Activated naive CD8-positive, alpha-beta T cell treated with anti-CD3 and anti-CD28 coated beads, Interleukin-2, amount 50 U/mL, for 24 hours (primary cell): ENCODE measurements around the gene SETD3.

Source experiments
- ATAC-seq: fragments of 150-1000 bp; cut with Tn5 transposase; one replicate; pipeline ENCODE4 v1.10.0; 2021
- DNase-seq: peaks from one replicate; pipeline ENCODE4 v3.0.0; 2021
- H3K27ac Mint-ChIP-seq: one replicate; pipeline ENCODE4 v1.8.0; 2021; ENCODE audit warnings: mild to moderate bottlenecking, mixed read lengths
- H3K27me3 Mint-ChIP-seq: one replicate; pipeline ENCODE4 v1.8.0; 2021; ENCODE audit warnings: mixed read lengths
- H3K36me3 Mint-ChIP-seq: one replicate; pipeline ENCODE4 v1.8.0; 2021; ENCODE audit warnings: low read depth, mixed read lengths
- H3K4me1 Mint-ChIP-seq: one replicate; pipeline ENCODE4 v1.8.0; 2021; ENCODE audit warnings: mixed read lengths
- H3K4me3 Mint-ChIP-seq: one replicate; pipeline ENCODE4 v1.8.0; 2021; ENCODE audit warnings: mild to moderate bottlenecking, moderate library complexity, mixed read lengths
- H3K9me3 Mint-ChIP-seq: one replicate; pipeline ENCODE4 v1.8.0; 2021; ENCODE audit warnings: mixed read lengths

SETD3 gene

DNA sequence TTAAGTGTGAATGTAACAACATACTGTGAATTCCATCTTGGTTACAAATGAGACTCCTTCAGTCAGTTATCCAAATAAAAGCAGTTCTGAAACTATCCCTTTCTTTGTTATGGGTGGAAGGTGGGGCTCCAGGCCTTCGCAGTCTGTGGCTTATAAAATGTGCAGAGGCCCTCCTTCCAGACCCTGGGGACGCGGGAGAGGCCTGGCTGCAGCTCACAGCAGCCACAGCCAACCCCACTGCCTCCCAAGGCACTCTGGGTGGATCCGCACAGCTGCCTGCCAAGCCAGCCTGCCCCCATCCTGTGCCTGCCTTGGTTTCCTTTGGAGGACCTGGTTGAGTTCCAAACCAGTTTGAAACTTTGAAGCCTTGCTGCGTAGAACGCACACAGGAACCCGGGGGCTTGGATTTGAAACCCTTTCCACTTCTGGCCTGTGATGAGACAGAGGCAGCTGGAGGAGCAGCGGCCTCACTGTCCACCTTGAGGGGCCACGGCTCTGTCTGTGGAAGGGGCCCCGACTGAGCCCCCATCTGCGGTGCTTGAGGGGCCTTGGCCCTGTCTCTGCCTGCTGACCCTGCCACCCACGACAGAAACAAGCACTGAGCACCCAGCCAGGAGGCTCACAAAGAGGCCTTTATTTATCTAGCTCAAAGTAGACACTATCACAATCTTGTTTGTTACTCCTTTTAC, 30.9 kb upstream of the SETD3 start:
- ATAC-seq (no peak), DNase-seq (no peak)
- H3K4me3 Mint-ChIP-seq = no peak overlapping the region
- H3K36me3 Mint-ChIP-seq = peaks cover 19% of the 10 kb centered on the region
- H3K27me3 Mint-ChIP-seq = no peaks in the 10 kb centered on the region
- no peaks in the 10 kb centered on the region for H3K9me3 Mint-ChIP-seq
- H3K4me1 Mint-ChIP-seq = no peaks in the 10 kb centered on the region
- H3K27ac Mint-ChIP-seq = no peak overlapping the region

GRCh38 chr14:99510556-99511139, 30.0 kb upstream of the SETD3 start:
- Mint-ChIP-seq H3K27me3 (no peaks in the 10 kb centered on the region), H3K9me3 (no peaks in the 10 kb centered on the region), H3K27ac (no peak overlapping the region), H3K4me1 (no peaks in the 10 kb centered on the region), H3K4me3 (no peak overlapping the region), H3K36me3 (peaks cover 24% of the 10 kb centered on the region)
- ATAC-seq (no peak), DNase-seq (no peak)

- H3K36me3 Mint-ChIP-seq = peaks cover 27% of the 10 kb centered on the region
- no peak for ATAC-seq
These were observed 29.4 kb upstream of the SETD3 start for GRCh38 chr14:99509871-99510555.

DNA sequence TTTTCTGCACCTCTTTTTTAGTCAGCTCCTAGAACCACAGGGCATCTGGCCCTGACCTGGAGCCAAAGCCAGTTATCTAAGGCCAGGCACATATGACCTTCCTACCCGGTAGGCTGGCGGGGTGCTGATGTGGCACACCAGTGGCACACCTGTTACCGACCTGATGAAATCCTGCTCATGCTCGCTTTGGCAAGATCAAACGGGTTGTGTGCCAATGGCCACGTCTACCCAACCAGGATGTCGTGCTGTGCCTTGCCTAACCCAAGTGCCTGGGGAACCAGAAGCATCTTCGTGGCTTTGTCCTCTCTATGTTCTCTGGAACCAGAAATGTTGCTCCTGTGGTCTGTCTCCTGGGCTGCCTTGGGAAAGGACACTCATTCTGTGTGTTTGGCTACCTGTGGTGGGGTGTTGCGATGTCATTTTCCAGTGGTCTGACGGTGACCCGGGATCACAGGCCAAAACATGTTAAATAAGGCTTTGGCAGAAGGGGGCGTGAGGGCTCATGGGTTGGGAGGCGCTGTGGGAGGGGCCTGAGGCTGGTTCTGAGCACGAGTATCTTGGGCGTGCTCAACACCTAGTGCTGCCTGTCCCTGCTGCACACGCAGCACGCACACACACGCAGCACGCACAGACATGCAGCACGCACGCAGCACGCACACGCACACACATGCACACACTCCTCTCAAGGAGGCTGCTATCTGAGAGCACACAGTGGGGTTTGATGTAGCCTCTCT, 28.4 kb upstream of the SETD3 start:
- Mint-ChIP-seq H3K4me1 (no peaks in the 10 kb centered on the region), H3K9me3 (no peaks in the 10 kb centered on the region), H3K4me3 (no peak overlapping the region), H3K27ac (no peak overlapping the region), H3K27me3 (no peaks in the 10 kb centered on the region), H3K36me3 (peaks cover 34% of the 10 kb centered on the region)
- no peak for ATAC-seq
- DNase-seq = no peak

More at GRCh38 chr14:99509871-99510555, 29.4 kb upstream of the SETD3 start:
- no peaks in the 10 kb centered on the region for H3K4me1 Mint-ChIP-seq
- H3K4me3 Mint-ChIP-seq = no peak overlapping the region
- no peaks in the 10 kb centered on the region for H3K27me3 Mint-ChIP-seq
- DNase-seq = no peak
- no peaks in the 10 kb centered on the region for H3K9me3 Mint-ChIP-seq
- no peak overlapping the region for H3K27ac Mint-ChIP-seq

GRCh38 chr14:99507860-99508640, 27.4 kb upstream of the SETD3 start:
- no peak overlapping the region for H3K4me3 Mint-ChIP-seq
- no peaks in the 10 kb centered on the region for H3K9me3 Mint-ChIP-seq
- DNase-seq (no peak), ATAC-seq (no peak)
- H3K27ac Mint-ChIP-seq = peak overlapping the region; percentile 48
- H3K4me1 Mint-ChIP-seq = no peaks in the 10 kb centered on the region
- no peaks in the 10 kb centered on the region for H3K27me3 Mint-ChIP-seq
- peaks cover 39% of the 10 kb centered on the region for H3K36me3 Mint-ChIP-seq

- Mint-ChIP-seq H3K36me3 (peaks cover 50% of the 10 kb centered on the region), H3K27ac (no peak overlapping the region), H3K4me3 (no peak overlapping the region), H3K27me3 (no peaks in the 10 kb centered on the region), H3K9me3 (no peaks in the 10 kb centered on the region), H3K4me1 (no peaks in the 10 kb centered on the region)
- no peak for ATAC-seq
- no peak for DNase-seq
These were observed 25.6 kb upstream of the SETD3 start for GRCh38 chr14:99506276-99506675.

DNA sequence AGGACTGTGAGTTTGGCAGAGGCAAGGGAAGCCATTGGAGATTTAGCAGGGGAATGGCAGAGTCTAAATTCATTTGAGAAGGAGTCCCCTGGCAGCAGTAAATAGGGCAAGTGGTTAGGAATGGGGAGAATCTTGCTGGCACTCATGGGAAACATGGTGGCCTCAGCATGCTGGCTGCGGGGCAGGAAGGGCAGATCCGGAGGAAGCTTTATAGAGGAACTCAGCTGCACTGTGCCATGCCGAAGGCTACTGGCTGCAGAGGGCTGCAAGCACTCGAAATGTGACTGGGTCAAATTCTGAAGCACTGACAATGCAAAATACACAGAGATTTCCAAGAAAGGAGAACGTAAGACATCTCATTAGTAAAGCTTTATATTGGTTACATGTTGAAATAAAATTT, 24.4 kb upstream of the SETD3 start:
- H3K36me3 Mint-ChIP-seq = peaks cover 55% of the 10 kb centered on the region
- ATAC-seq (no peak), DNase-seq (no peak)
- H3K4me1 Mint-ChIP-seq = no peaks in the 10 kb centered on the region
- H3K27me3 Mint-ChIP-seq = no peaks in the 10 kb centered on the region
- H3K9me3 Mint-ChIP-seq = no peaks in the 10 kb centered on the region
- peak overlapping the region; percentile 48 for H3K27ac Mint-ChIP-seq
- H3K4me3 Mint-ChIP-seq = no peak overlapping the region

DNA sequence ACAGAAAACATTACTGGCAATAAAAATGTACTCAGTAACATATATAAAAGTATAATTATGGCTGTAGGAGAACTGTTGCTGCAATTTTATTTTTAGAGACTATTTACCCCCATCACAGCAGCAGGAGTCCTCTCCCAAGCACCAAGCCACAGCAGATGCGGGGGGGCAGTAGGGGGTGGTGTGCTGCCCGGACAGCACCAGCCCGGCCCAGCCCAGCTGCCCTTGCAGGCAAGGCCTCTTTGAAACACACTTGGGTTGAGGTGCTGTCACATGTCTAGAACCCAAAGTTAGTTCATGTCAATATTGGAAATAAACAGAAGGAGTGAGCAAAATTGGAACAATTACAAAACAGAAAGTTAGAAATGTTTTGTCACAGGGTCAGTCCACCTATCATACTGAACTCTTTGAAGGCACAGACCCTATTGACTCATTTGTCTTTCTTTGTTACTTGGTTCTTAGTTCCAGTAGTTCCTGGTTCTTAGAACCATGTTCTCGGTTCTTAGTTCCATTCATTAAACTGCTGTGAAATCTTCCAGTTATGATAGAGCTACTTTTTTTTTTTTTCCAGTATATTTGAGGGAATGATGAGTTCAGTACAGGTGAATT, 23.3 kb upstream of the SETD3 start:
- H3K36me3 Mint-ChIP-seq = peaks cover 53% of the 10 kb centered on the region
- no peaks in the 10 kb centered on the region for H3K27me3 Mint-ChIP-seq
- no peak overlapping the region for H3K27ac Mint-ChIP-seq
- ATAC-seq (no peak), DNase-seq (no peak)
- no peaks in the 10 kb centered on the region for H3K9me3 Mint-ChIP-seq
- no peak overlapping the region for H3K4me3 Mint-ChIP-seq
- H3K4me1 Mint-ChIP-seq = no peaks in the 10 kb centered on the region

DNA sequence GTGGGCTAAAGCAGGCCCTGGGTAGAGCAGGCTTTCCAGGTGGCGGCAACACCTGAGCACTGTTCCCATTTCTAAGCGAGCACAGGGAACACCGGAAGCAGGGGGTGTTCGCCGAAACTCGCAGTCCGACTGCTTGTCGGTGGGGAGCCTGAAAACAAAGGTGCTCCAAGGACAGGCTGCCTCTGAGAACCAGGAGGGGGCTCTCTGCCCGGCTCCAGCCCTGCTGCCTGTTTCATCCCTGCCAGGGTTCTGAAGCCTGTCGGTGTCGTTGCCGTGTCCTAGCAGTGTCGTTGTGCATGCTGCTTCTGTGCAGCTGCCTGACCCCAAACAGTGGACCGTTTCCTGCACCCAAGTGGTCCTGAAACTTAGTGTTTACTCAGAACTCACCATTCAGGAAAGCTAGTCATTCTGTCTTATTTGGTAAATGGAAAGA, 22.3 kb upstream of the SETD3 start:
- ATAC-seq (no peak), DNase-seq (no peak)
- no peak overlapping the region for H3K27ac Mint-ChIP-seq
- H3K9me3 Mint-ChIP-seq = no peaks in the 10 kb centered on the region
- H3K4me3 Mint-ChIP-seq = no peak overlapping the region
- no peaks in the 10 kb centered on the region for H3K27me3 Mint-ChIP-seq
- peaks cover 48% of the 10 kb centered on the region for H3K36me3 Mint-ChIP-seq
- H3K4me1 Mint-ChIP-seq = no peaks in the 10 kb centered on the region

DNA sequence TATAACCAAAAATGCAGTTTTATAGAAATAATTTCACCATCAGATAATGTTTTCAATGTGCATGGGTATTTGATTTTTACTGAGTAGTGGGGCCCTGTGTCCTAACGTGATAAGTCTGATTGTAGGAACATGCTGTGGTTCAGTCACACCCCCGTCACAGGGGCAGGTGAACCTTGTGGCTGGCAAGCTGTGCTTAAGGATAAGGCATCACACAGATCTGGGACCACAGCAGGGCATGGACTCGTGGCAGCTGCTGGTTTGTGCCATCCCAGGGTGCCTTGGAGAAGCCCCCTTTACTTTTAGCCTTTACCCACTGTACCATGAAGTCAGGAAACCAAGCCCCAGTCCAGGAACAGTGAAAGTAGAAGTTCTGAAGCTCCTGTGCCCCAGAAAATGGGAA, 17.2 kb upstream of the SETD3 start:
- H3K27me3 Mint-ChIP-seq = no peaks in the 10 kb centered on the region
- no peak overlapping the region for H3K4me3 Mint-ChIP-seq
- DNase-seq = no peak
- peaks cover 48% of the 10 kb centered on the region for H3K36me3 Mint-ChIP-seq
- peaks cover 3% of the 10 kb centered on the region for H3K4me1 Mint-ChIP-seq
- H3K9me3 Mint-ChIP-seq = no peaks in the 10 kb centered on the region
- ATAC-seq = no peak
- H3K27ac Mint-ChIP-seq = no peak overlapping the region

GRCh38 chr14:99497341-99497740, 16.7 kb upstream of the SETD3 start:
- Mint-ChIP-seq H3K9me3 (no peaks in the 10 kb centered on the region), H3K27me3 (no peaks in the 10 kb centered on the region), H3K36me3 (peaks cover 48% of the 10 kb centered on the region), H3K4me1 (peaks cover 3% of the 10 kb centered on the region), H3K4me3 (no peak overlapping the region), H3K27ac (no peak overlapping the region)
- no peak for DNase-seq
- no peak for ATAC-seq

GRCh38 chr14:99484106-99484505, 3.4 kb upstream of the SETD3 start:
- no peak overlapping the region for H3K4me3 Mint-ChIP-seq
- no peak overlapping the region for H3K27ac Mint-ChIP-seq
- ATAC-seq (no peak), DNase-seq (no peak)
- H3K9me3 Mint-ChIP-seq = no peaks in the 10 kb centered on the region
- H3K4me1 Mint-ChIP-seq = peaks cover 57% of the 10 kb centered on the region
- H3K36me3 Mint-ChIP-seq = no peaks in the 10 kb centered on the region
- no peaks in the 10 kb centered on the region for H3K27me3 Mint-ChIP-seq

DNA sequence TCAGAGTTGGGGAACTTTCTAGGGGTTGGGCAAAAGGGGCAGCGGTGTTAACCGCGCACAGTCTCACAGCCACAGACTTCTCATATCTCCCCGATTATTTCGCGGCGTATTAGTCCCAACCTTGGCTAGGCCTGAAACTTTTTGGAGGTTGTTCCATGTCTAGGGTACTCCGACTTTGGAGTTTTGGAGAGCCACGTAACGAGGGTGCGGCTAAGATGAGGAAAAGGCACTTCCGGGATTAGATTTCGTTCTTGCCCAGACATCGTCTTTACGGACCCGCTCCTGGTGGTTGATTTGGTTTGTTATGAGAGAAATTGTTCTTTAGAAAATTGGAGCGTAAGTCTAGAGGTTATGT, 1.1 kb upstream of the SETD3 start:
- H3K27ac Mint-ChIP-seq = peak overlapping the region; percentile 96
- H3K4me1 Mint-ChIP-seq = peaks cover 56% of the 10 kb centered on the region
- no peaks in the 10 kb centered on the region for H3K36me3 Mint-ChIP-seq
- H3K9me3 Mint-ChIP-seq = no peaks in the 10 kb centered on the region
- peak overlapping the region; percentile 94 for H3K4me3 Mint-ChIP-seq
- no peaks in the 10 kb centered on the region for H3K27me3 Mint-ChIP-seq
- ATAC-seq (no peak), DNase-seq (no peak)
